HepG2 (cell line): ENCODE data around the gene ATN1. TPM values are rescaled to one million over a fixed set of nuclear protein-coding genes. Genes with fewer than 3 reads are reported as not detected.

Source experiments
- ATAC-seq: fragments of 200-7000 bp; cut with Tn5 transposase; 3 replicates; pipeline ENCODE4 v1.9.1; 2020; ENCODE audit warnings: mild to moderate bottlenecking, moderate library complexity
- BruUV-seq: library from RNA; stranded (reverse); fragments of 400-500 nt; replicated peaks from 2 replicates; lab custom pipeline; 2021; lab: Mats Ljungman, UMichigan
- CTCF ChIA-PET: fragments of 300-600 bp; formaldehyde crosslinking; extraction: SDS; loops from one replicate; lab custom pipeline; 2021; ENCODE audit warnings: low total read pairs, inconsistent platforms, low intra/inter-chr PET ratio; lab: Yijun Ruan, JAX
- POLR2A ChIA-PET: fragments of 350-600 bp; sonication (Branson Sonifier 250); formaldehyde crosslinking; loops from one replicate; lab custom pipeline; 2020; ENCODE audit warnings: antibody characterized with exemption, inconsistent platforms; lab: Yijun Ruan, JAX
- DNase-seq: peaks from one replicate; pipeline ENCODE4 v3.0.0-alpha.2; 2015; ENCODE audit warnings: low spot score
- FAIRE-seq: peaks from 3 replicates; lab custom pipeline; 2011; peaks lifted over from hg19 to GRCh38; lab: Jason Lieb, UNC
- H2AFZ ChIP-seq: one replicate; pipeline ENCODE4 v1.6.1; 2011; ENCODE audit warnings: low read length, inconsistent platforms
- H3K27ac ChIP-seq: fragments of 300-600 bp; 3 replicates; pipeline ENCODE4 v1.8.0; 2011; ENCODE audit warnings: mixed run types, mild to moderate bottlenecking, mixed read lengths, low read length, inconsistent platforms; ENCODE audit not compliant: insufficient read depth; ENCODE audit errors: extremely low read length
- H3K27me3 ChIP-seq, 2 experiments: fragments of 200-600 bp in 1 of 2; 2 replicates in 1 of 2; 3 replicates in 1 of 2; pipeline versions ENCODE4 v1.6.0 to v1.8.0; 2011; ENCODE audit warnings: low read length in 2 of 2, mild to moderate bottlenecking in 2 of 2, moderate library complexity in 2 of 2, inconsistent platforms in 1 of 2; ENCODE audit not compliant: insufficient read depth in 2 of 2, control insufficient read depth in 1 of 2
- H3K36me3 ChIP-seq, 2 experiments: fragments of 200-600 bp in 1 of 2; replicated peaks in 1 of 2; 2 replicates in 1 of 2; 3 replicates in 1 of 2; pipeline versions ENCODE4 v1.5.1 to v1.8.0; 2011; ENCODE audit warnings: low read length in 2 of 2, inconsistent platforms in 1 of 2; ENCODE audit not compliant: insufficient read depth in 2 of 2, control insufficient read depth in 1 of 2
- H3K4me1 ChIP-seq: 2 replicates; pipeline ENCODE4 v1.5.1; 2012; ENCODE audit warnings: low read length, inconsistent platforms; ENCODE audit not compliant: insufficient read depth
- H3K4me2 ChIP-seq: 2 replicates; pipeline ENCODE4 v1.6.0; 2011; ENCODE audit warnings: low read depth, low read length, inconsistent platforms
- H3K4me3 ChIP-seq, 3 experiments: fragments of 200-600 bp in 1 of 3; sonication (generic), shearing (Covaris generic) in 1 of 3; replicated peaks in 1 of 3; 2 replicates each; pipeline ENCODE4 v1.5.1; 2011 to 2016; ENCODE audit warnings: low read length in 3 of 3, inconsistent platforms in 2 of 3, low read depth in 2 of 3, mild to moderate bottlenecking in 2 of 3, control low read depth in 1 of 3, mixed read lengths in 1 of 3; ENCODE audit not compliant: insufficient read depth in 1 of 3
- H3K79me2 ChIP-seq: one replicate; pipeline ENCODE4 v1.6.1; 2011; ENCODE audit warnings: low read length, inconsistent platforms; ENCODE audit not compliant: insufficient read depth
- H3K9ac ChIP-seq: 2 replicates; pipeline ENCODE4 v1.6.0; 2011; ENCODE audit warnings: mild to moderate bottlenecking, low read depth, low read length, inconsistent platforms; ENCODE audit not compliant: insufficient read depth
- H3K9me3 ChIP-seq: 2 replicates; pipeline ENCODE4 v1.5.1; 2012; ENCODE audit warnings: mild to moderate bottlenecking, low read length
- H4K20me1 ChIP-seq: 2 replicates; pipeline ENCODE4 v1.6.0; 2011; ENCODE audit warnings: inconsistent platforms, mild to moderate bottlenecking, low read length, moderate library complexity; ENCODE audit not compliant: insufficient read depth
- ARID4A ChIP-seq: sonication (generic); formaldehyde crosslinking; IDR thresholded peaks from 2 replicates; pipeline ENCODE4 v1.5.0; 2020; ENCODE audit warnings: mild to moderate bottlenecking, missing genetic modification reagents, borderline replicate concordance
- CCDC6 ChIP-seq: sonication (generic); formaldehyde crosslinking; IDR thresholded peaks from 2 replicates; pipeline ENCODE4 v1.8.1; 2022; ENCODE audit warnings: mild to moderate bottlenecking, missing genetic modification reagents, moderate library complexity
- CHD4 ChIP-seq: fragments of 200-600 bp; sonication (generic); IDR thresholded peaks from 2 replicates; pipeline ENCODE4 v1.7.0; 2017; ENCODE audit warnings: mild to moderate bottlenecking, low read length, borderline replicate concordance
- ELF3 ChIP-seq: IDR thresholded peaks from 2 replicates; pipeline ENCODE4 v1.6.1; 2016; ENCODE audit warnings: missing genetic modification reagents, missing compliant biosample characterization
- GLI4 ChIP-seq: sonication (generic); formaldehyde crosslinking; IDR thresholded peaks from 2 replicates; pipeline ENCODE4 v1.5.1; 2020; ENCODE audit warnings: missing genetic modification reagents, mild to moderate bottlenecking, moderate library complexity, borderline replicate concordance
- JUN ChIP-seq: sonication (generic); formaldehyde crosslinking; IDR thresholded peaks from 2 replicates; pipeline ENCODE4 v1.4.0; 2020; ENCODE audit warnings: mild to moderate bottlenecking, missing genetic modification reagents
- RARG ChIP-seq: sonication (generic); formaldehyde crosslinking; IDR thresholded peaks from 2 replicates; pipeline ENCODE4 v1.4.0; 2020; ENCODE audit warnings: low read depth, mild to moderate bottlenecking, missing genetic modification reagents
- RXRA ChIP-seq: sonication (generic); formaldehyde crosslinking; IDR thresholded peaks from 2 replicates; pipeline ENCODE4 v1.5.1; 2020; ENCODE audit warnings: missing genetic modification reagents
- ZBTB33 ChIP-seq: sonication (generic); formaldehyde crosslinking; IDR thresholded peaks from 2 replicates; pipeline ENCODE4 v1.4.0; 2020; ENCODE audit warnings: missing genetic modification reagents
- ZNF121 ChIP-seq: sonication (generic); formaldehyde crosslinking; IDR thresholded peaks from 2 replicates; pipeline ENCODE4 v1.5.0; 2020; ENCODE audit warnings: mild to moderate bottlenecking, missing genetic modification reagents
- ZNF136 ChIP-seq: sonication (generic); formaldehyde crosslinking; IDR thresholded peaks from 2 replicates; pipeline ENCODE4 v1.8.1; 2022; ENCODE audit warnings: low read depth, mild to moderate bottlenecking, moderate library complexity, missing genetic modification reagents
- ZNF468 ChIP-seq: sonication (generic); formaldehyde crosslinking; IDR thresholded peaks from 2 replicates; pipeline ENCODE4 v1.8.0; 2022; ENCODE audit warnings: mild to moderate bottlenecking, moderate library complexity, missing genetic modification reagents
- ZNF704 ChIP-seq: sonication (generic); formaldehyde crosslinking; IDR thresholded peaks from 2 replicates; pipeline ENCODE4 v1.8.1; 2023; ENCODE audit warnings: mild to moderate bottlenecking, inconsistent platforms, moderate library complexity, missing genetic modification reagents, borderline replicate concordance
- ZNF737 ChIP-seq: sonication (generic); formaldehyde crosslinking; IDR thresholded peaks from 2 replicates; pipeline ENCODE4 v1.5.0; 2020; ENCODE audit warnings: missing genetic modification reagents, mild to moderate bottlenecking, borderline replicate concordance
- WGBS: methylation state at CpG from one replicate; pipeline ENCODE4 v1.1.6; 2017; ENCODE audit warnings: low lambda C conversion rate; 5-methylcytosine and 5-hydroxymethylcytosine counted together
- in situ Hi-C: cut with HindIII; loops from 2 replicates; pipeline ENCODE4 v1.10.0; 2017; ENCODE audit warnings: low pct_unique_long_range_greater_than_20kb; ENCODE audit not compliant: extremely low pct_ligation_motif_present
- intact Hi-C: fragments of 100-400 bp; cut with micrococcal nuclease; formaldehyde crosslinking; loops from one replicate; pipeline ENCODE4 v1.10.0; 2022; ENCODE audit not compliant: unreplicated experiment
- polyA plus RNA-seq, 8 experiments: library from polyadenylated mRNA; depleted of rRNA in 3 of 8; stranded (reverse) in 7 of 8; unstranded in 1 of 8; fragments of >200 nt; fragmentation: Illumina TruSeq in 4 of 8; extraction: Trizol in 4 of 8; gene quantifications; 2 replicates each; pipeline versions ENCODE4 v1.2.1 to v1.2.3, GENCODE V29; 2011 to 2016; ENCODE audit warnings: low read depth in 4 of 8, missing spikeins in 1 of 8, mixed read lengths in 1 of 8; ENCODE audit not compliant: insufficient read depth in 1 of 8
- total RNA-seq, 5 experiments: library from RNA; depleted of rRNA; stranded (reverse); fragments of >200 nt; fragmentation: Illumina TruSeq; extraction: Trizol; gene quantifications; 2 replicates each; pipeline ENCODE4 v1.2.3, GENCODE V29; 2016; ENCODE audit warnings: low read depth in 1 of 5

The ATN1 gene
- total and polyA plus RNA-seq, 2 of the 13 experiments (the other 11 are each of a cell fraction or from before 2014, with no cell fraction given): 2.1 to 8.6 TPM

GRCh38 chr12:6914246-6914946, 13.4 kb upstream of the ATN1 start, which contains the start of gene ENO2:
Gene ENO2, plus strand, starts transcription at chr12:6914580. Its CDS starts 1,253 bp downstream, at chr12:6915833.
- in situ Hi-C loops: no loop called here
- peaks cover 5 to 17% of the 10 kb centered on the region in 2 experiments; a peak in 3 of 5 replicates for H3K36me3 ChIP-seq
- peak within 1 kb of the TSS; percentile 84 for H3K27ac ChIP-seq
- FAIRE-seq (no peak), DNase-seq (peak; percentile 44), ATAC-seq (peak; percentile 89)
- no peaks in the 10 kb centered on the region for H4K20me1 ChIP-seq
- H3K9ac ChIP-seq: peak within 1 kb of the TSS; percentile 77
- intact Hi-C loops: no loop called here
- peaks cover 17% of the 10 kb centered on the region for H3K79me2 ChIP-seq
- H3K27me3 ChIP-seq: no peaks in the 10 kb centered on the region
- peaks cover 48% of the 10 kb centered on the region for H3K4me1 ChIP-seq
- CTCF ChIA-PET: no interaction called here
- BruUV-seq: TSS peak; percentile 61
- H3K4me2 ChIP-seq: peak within 1 kb of the TSS; percentile 96
- POLR2A ChIA-PET: interaction anchor here (0.6 to 3.1 kb wide), 13 partner anchors 9 to 194 kb away, joined by 3 to 15 read pairs (median 6); partner anchors contain the start of genes C12orf57, LRRC23, RNU7-1 and SPSB2
- peak within 1 kb of the TSS; percentile 63 to 90 (median 77) for H3K4me3 ChIP-seq
- H2AFZ ChIP-seq: no peak within 1 kb of the TSS
- WGBS: 0% methylated on average over 18 of the region's 68 CpGs
- H3K9me3 ChIP-seq: no peaks in the 10 kb centered on the region
- TF ChIP-seq RXRA (CRISPR knock-in tag) (0 out of 2 replicates have a peak, but pooled peaks have one; percentile 14), ZNF468 (CRISPR knock-in tag) (0 out of 2 replicates have a peak, but pooled peaks have one; percentile 36), ZNF704 (0 out of 2 replicates have a peak, but pooled peaks have one; percentile 17), ARID4A (CRISPR knock-in tag) (peak; percentile 48; the same call in 1 of the 2 replicates), ZBTB33 (CRISPR knock-in tag) (no peak), ZNF136 (CRISPR knock-in tag) (no peak), ZNF737 (CRISPR knock-in tag) (no peak), CCDC6 (CRISPR knock-in tag) (no peak), RARG (no peak), CHD4 (no peak), JUN (no peak), ELF3 (CRISPR knock-in tag) (no peak), GLI4 (CRISPR knock-in tag) (no peak), ZNF121 (no peak)
